T1000 (cell line): ENCODE measurements around the gene USP22.

Source experiments
- DNase-seq: peaks from one replicate; lab custom pipeline; 2025; ENCODE audit warnings: mixed read lengths; lab: John Stamatoyannopoulos, UW

USP22 gene

DNA sequence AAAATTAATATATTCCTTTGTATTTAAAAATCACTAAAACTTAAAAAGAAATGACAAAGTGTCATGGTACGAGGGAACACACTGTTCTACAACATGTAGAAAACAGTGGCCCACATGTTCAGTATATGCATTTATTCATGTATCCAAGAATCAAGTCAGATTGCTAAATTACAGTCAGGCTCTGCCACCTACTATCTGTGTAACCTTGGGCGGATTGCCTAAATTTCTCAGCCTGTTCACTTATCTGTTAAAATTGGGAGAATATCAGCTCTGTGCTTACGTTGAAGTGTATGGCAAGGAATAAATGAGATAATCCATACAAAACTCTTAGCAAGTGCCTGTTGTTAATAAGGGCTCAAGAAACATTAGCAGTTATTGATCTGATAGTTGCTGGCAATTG is 3.4 kb upstream of the USP22 start:
- no peak for DNase-seq

DNA sequence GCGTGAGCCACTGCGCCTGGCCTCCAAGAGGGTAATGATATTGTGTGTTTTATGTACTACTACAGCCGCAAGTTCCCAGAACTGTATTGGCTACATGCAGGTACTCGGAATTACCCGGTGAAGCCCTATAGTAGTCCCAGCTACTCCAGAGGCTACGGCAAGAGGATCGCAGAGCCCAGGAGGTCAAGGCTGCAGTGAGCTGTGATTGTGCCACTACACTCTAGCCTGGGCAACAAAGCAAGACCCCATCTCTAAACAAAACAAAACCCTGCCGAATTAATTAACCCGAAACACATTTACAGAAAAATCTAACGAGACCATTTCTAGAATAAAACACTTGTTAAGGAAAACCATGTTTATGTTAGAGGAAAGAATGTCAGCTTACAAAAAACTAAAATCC is 2.2 kb upstream of the USP22 start:
- no peak for DNase-seq

DNA sequence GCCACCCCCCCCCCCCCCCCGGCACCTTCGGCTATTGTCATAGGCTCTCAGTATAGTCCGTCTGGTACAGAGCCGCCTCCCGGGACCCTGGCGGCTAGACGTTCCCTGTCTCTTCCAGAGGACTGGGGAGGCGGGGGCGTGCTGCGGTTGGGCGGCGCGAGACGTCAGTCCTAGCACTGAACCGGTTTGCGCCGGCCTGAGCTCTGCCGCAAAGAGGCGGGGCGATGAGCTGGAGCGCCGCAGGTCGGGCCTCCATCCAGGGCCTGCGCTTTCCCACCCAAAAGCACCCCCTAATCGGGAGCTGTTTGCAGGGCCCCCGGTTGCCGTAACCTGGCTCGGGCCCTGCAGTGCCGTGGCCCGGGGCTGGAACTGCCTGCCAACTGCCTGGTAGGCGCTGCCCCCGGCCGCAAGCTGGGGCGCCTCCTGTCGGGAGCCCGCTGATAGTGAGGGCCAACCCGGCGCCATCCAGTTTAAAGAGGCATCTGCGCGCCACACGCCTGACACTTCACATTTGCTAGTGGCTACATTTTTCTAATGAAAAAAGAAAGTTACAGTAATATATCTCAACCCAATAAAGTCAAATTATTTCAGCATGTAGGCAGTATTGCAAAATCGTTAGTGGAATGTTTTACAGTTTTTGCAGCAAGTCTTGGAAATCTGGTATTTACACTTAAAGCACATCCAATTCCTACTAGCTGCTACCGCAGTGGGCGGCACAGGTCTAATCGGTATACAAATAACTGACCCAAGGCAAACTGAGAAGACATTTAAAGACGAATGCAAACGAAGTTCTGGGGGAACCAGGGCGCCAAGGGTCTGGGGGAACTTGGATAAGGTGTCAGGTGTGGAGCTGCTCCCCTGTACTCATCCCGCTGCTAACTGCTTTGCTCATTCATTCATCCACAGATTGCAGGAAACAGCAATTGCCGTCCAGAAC is 753 bp upstream of the USP22 start:
- peak; percentile 98 for DNase-seq

GRCh38 chr17:21041741-21042457 is 912 bp downstream of the USP22 start:
- no peak for DNase-seq

DNA sequence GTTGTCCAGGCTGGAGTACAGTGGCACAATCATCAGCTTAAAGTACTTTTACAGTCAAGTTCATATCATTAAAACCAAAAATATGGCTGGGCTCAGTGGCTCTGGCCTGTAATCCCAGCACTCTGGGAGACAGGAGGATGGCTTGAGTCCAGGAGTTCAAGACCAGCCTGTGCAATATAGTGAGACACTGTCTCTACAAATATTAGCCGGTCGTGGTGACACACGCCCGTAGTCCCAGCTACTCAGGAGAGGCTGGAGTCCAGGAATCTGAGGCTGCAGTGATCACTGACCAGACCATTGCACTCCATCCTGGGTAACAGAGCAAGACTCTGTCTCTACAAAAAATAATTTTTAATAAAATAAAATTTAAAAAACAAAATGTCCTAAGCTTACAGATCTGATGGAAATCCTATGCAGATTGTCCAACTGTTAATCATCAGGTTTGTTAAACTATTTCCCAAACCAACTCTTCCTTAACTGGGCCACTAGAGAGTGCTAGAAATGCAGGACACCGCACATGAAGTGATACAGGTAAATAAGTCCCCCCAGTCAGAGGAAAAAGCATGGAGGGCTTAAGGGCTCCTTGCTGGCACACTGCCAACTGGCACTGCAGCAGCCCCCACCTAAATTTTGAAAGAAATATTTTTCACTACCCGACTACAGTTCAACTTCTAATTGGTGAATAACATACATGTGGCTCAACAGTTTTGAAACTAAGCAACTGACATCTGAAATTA is 2.8 kb downstream of the USP22 start:
- peak; percentile 8 for DNase-seq

GRCh38 chr17:21037117-21037803 is 5.6 kb downstream of the USP22 start:
- DNase-seq = no peak

- no peak for DNase-seq
Observed at GRCh38 chr17:21036361-21036881, 6.4 kb downstream of the USP22 start.

- no peak for DNase-seq
Observed at GRCh38 chr17:21035406-21035805, 7.4 kb downstream of the USP22 start.

- no peak for DNase-seq
Observed at GRCh38 chr17:21034340-21035235, 8.2 kb downstream of the USP22 start.

- no peak for DNase-seq
Observed at GRCh38 chr17:21033350-21033749, 9.5 kb downstream of the USP22 start.

GRCh38 chr17:21031756-21032396 is 10.9 kb downstream of the USP22 start:
- DNase-seq = no peak

DNA sequence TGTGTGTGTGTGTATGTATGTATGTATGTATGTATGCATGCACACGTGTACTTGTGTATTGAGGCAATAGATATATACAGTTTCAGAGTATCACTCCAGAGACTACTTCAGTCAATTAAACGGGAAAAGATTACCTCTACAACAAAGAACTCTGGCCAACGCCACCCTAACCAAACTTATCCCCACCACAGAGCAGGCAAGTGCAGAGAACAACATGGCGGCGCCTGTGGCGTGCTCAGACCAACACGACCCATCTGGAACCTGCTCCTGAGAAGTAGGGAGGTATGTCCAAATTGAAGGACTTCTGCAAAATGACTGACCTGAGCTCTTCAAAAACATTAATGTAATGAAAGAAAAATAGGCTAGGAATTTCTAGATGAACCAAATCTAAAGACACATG is 12.4 kb downstream of the USP22 start:
- DNase-seq = no peak

- DNase-seq = no peak
Observed at GRCh38 chr17:21029515-21029914, 13.3 kb downstream of the USP22 start.

- DNase-seq = peak; percentile 9
Observed at GRCh38 chr17:21029036-21029435, 13.8 kb downstream of the USP22 start.

- DNase-seq = no peak
Observed at GRCh38 chr17:21028192-21028591, 14.6 kb downstream of the USP22 start.

DNA sequence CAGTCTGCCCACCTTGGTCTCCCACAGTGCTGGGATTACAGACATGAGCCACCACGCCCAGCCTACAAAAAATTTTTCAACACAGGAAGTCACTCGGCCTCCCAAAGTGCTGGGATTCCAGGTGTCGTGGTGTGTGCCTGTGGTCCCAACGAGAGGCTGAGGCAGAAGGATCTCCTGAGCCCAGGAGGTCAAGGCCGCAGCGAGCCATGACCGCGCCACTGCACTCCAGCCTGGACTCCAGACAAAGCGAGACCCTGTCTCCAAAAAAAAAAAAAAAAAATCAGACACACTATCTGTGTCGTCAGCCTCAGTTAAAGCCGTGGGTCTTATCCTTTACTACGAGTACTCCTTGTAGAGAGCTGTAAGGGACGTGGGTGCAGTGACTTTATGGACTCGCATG is 15.8 kb downstream of the USP22 start:
- DNase-seq = no peak

DNA sequence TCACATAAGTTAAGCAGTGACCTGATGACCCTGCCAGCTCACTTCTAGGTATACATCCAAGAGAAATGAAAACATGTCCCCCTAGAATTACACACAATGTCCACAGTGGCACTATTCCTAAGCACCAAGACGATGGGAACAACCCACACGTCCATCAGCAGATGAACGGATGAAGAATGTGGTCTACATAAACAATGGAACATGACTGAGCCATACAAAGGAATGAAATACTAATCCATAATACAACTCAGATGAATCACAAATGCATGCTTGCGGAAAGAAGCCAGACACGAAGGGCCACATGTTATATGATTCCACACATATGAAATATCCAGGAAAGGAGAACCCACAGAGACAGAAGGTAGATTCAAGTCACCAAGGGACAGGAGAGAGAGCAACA is 17.4 kb downstream of the USP22 start:
- DNase-seq = no peak

GRCh38 chr17:21024024-21024423 is 18.8 kb downstream of the USP22 start:
- DNase-seq = no peak

GRCh38 chr17:21021208-21021803 is 21.5 kb downstream of the USP22 start:
- no peak for DNase-seq

GRCh38 chr17:21020622-21021021 is 22.2 kb downstream of the USP22 start:
- DNase-seq = no peak
